Activated CD4-positive, alpha-beta T cell treated with anti-CD3 and anti-CD28 coated beads, Interleukin-2, amount 50 U/mL, for 16 hours (primary cell): ENCODE measurements around the gene TIGAR.

ENCODE experiments used
- DNase-seq: peaks from one replicate; pipeline ENCODE4 v3.0.0-alpha.2; 2020

Gene TIGAR

GRCh38 chr12:4283512-4284255 lies 37.3 kb upstream of the TIGAR start:
- no peak for DNase-seq

- no peak for DNase-seq
These were observed 36.7 kb upstream of the TIGAR start for GRCh38 chr12:4284306-4284705.

GRCh38 chr12:4285070-4285469 lies 35.9 kb upstream of the TIGAR start:
- DNase-seq = no peak

- DNase-seq = no peak
These were observed 34.8 kb upstream of the TIGAR start for GRCh38 chr12:4286228-4286627.

GRCh38 chr12:4286771-4287317 lies 34.2 kb upstream of the TIGAR start:
- DNase-seq = no peak

- peak; percentile 63 for DNase-seq
These were observed 33.4 kb upstream of the TIGAR start for GRCh38 chr12:4287325-4288211.

- no peak for DNase-seq
These were observed 32.5 kb upstream of the TIGAR start for GRCh38 chr12:4288296-4289131.

- no peak for DNase-seq
These were observed 31.7 kb upstream of the TIGAR start for GRCh38 chr12:4289231-4289878.

- DNase-seq = no peak
These were observed 30.8 kb upstream of the TIGAR start for GRCh38 chr12:4289998-4290790.

GRCh38 chr12:4292341-4293073 lies 28.5 kb upstream of the TIGAR start:
- no peak for DNase-seq

GRCh38 chr12:4293299-4293965 lies 27.6 kb upstream of the TIGAR start:
- DNase-seq = peak; percentile 64

- no peak for DNase-seq
These were observed 27.0 kb upstream of the TIGAR start for GRCh38 chr12:4293966-4294505.

- DNase-seq = no peak
These were observed 24.3 kb upstream of the TIGAR start for GRCh38 chr12:4296751-4297150.

- no peak for DNase-seq
These were observed 23.4 kb upstream of the TIGAR start for GRCh38 chr12:4297617-4298016.

GRCh38 chr12:4300883-4301282 lies 20.1 kb upstream of the TIGAR start:
- DNase-seq = no peak

- DNase-seq = no peak
These were observed 19.0 kb upstream of the TIGAR start for GRCh38 chr12:4301932-4302501.

- no peak for DNase-seq
These were observed 18.1 kb upstream of the TIGAR start for GRCh38 chr12:4302881-4303280.

- DNase-seq = no peak
These were observed 17.3 kb upstream of the TIGAR start for GRCh38 chr12:4303750-4304149.

GRCh38 chr12:4307593-4308333 lies 13.2 kb upstream of the TIGAR start:
- DNase-seq = peak; percentile 39
